HG03064 (cell line): ENCODE measurements around the gene NEDD8.
A peak's percentile ranks its signal among the peaks of the same experiment; 100 is the strongest.
"Not testable (repeated sequence)": the region's sequence is repeated elsewhere in the genome, so short reads cannot be mapped to it uniquely, and the experiment has no call there.

ENCODE experiments used
- ATAC-seq: cut with Tn5 transposase; IDR thresholded peaks from one replicate; pipeline ENCODE4 v1.9.1; 2021; ENCODE audit warnings: low read depth; ENCODE audit not compliant: unreplicated experiment

Gene NEDD8

DNA sequence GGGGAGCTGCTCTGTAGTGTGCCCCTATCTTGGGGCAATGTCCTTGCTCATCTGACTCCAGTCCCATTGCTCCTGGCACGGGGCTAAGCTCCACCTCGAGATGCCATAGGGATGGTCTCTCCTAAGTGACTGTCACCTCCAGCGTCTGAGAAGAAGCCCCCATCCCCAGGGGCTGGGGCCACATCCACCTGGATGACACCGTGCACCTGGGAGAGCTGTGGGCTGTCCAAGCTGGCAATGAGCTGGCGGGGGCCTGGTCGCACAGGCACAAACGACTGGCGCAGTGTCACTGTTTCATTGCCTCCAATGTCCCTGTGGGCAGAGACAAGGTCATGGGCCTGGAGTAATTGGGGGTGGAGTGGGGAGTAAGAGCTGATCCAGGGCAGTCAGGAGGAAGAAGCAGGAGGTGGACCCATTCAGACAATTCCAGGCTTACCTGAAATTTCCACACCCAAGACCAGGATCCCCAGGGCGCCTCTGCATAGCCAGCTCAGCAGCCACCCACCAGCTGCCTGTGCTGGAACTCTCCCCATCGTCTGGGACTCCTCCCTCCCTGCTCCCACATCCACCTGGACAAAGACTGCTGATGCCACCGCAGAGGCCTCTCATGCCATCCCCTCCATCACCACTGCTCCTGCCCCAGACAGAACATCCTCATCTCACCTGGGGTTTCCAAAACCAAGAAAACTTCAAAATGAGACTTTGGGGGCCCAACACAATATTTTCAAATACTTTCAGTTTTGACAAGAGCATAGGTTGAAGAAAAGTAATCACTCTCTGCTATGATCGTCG lies 17.3 kb upstream of the NEDD8 start:
- ATAC-seq: no peak

- no peak for ATAC-seq
Observed at GRCh38 chr14:24247422-24247821, 15.3 kb upstream of the NEDD8 start.

DNA sequence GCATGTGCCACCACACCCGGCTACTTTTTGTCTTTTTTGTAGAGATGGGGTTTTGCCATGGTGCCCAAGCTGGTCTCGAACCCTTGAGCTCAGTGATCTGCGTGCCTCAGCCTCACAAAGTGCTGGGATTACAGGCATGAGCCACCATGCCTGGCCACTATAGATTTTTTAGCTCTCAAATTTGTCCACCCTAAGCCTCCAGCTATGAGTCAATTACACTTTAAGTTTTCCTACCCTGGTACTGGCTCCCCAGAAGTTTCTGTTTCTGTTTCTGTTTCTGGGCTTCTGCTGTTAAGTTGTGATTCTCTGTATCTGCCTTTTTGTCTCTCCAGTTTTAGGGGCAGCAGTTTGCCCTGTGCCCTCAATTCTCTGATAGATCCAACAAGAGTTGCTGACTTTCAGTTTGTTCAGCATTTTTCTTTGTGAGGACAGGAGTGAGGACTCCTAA lies 14.6 kb upstream of the NEDD8 start:
- ATAC-seq: no peak

DNA sequence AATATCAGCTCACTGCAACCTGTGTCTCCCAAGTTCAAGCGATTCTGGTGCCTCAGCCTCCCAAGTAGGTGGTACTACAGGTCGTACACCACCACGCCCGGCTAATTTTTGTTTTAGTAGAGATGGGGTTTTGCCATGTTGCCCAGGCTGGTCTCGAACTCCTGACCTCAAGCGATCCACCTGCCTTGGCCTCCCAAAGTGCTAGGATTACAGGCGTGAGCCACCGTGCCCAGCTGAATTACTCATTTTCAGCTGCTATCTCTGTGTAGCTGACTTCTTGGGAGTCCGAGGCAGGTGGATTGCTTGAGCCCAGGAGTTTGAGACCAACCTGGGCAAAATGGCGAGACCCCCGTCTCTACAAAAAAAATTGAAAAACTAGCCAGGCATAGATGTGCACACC lies 13.2 kb upstream of the NEDD8 start:
- not testable (repeated sequence) for ATAC-seq

DNA sequence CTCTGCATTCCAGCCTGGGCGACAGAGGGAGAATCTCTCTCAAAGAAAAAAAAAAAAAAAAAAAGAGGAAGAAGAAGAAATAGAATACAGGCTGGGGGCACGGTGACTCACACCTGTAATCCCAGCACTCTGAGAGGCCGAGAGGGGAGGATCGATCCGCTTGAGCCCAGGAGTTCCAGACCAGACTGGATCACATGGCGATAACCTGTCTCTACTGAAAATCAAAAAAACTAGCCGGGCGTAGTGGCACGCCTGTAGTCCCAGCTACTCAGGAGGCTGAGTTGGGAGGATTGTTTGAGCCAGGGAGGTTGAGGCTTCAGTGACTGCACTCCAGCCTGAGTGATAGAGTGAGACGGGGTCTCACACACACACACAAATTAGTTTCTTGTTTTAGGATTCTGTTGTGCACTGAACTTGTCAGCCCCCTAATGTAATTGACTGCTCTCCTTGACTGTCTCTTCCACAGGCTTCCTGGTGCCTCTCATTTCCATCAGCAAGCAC lies 11.2 kb upstream of the NEDD8 start:
- ATAC-seq: no peak

- peak; percentile 78 for ATAC-seq
Observed at GRCh38 chr14:24241829-24242443, 9.8 kb upstream of the NEDD8 start.

DNA sequence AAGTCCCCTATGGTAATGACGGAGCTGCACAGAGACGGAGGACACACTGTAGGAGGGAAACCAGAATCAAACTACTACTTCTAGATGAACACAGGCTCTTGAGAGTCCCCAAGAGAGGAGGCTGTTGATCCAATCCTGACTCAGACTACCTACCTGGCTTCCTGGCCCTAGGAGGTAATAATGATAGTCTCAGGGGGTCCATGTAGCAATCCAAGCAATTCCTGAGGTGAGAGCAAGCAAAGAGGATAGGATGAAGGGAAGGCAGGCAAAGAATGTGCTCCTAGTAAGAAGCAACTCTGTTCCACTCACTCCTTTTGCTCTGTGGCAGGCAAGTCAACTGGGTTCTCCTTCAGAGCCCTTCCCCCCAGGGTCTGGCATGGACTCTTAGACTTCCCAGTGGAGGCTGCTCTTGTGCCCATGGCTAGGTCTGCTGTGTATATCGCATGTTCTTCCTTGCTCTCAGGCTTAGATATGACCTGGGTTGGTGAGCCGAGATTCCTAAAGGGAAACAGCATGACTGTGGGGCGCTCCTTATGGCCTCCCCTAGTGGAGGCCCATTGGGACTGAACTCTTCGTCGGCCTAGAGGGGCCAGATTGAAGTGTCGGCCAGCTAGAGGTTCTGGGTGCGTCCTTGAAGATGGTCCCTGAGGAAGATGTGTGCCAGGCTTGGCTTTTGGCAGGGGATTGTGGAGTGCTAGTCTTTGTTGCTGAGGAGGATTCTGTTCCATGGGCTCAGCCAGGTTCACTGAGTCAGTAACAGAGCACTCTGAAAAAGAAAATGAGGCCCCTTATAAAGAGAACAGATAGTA lies 8.1 kb upstream of the NEDD8 start:
- no peak for ATAC-seq

- no peak for ATAC-seq
Observed at GRCh38 chr14:24238527-24239037, 6.4 kb upstream of the NEDD8 start.

- no peak for ATAC-seq
Observed at GRCh38 chr14:24238123-24238522, 6.0 kb upstream of the NEDD8 start.

GRCh38 chr14:24237463-24237955 lies 5.3 kb upstream of the NEDD8 start:
- no peak for ATAC-seq

DNA sequence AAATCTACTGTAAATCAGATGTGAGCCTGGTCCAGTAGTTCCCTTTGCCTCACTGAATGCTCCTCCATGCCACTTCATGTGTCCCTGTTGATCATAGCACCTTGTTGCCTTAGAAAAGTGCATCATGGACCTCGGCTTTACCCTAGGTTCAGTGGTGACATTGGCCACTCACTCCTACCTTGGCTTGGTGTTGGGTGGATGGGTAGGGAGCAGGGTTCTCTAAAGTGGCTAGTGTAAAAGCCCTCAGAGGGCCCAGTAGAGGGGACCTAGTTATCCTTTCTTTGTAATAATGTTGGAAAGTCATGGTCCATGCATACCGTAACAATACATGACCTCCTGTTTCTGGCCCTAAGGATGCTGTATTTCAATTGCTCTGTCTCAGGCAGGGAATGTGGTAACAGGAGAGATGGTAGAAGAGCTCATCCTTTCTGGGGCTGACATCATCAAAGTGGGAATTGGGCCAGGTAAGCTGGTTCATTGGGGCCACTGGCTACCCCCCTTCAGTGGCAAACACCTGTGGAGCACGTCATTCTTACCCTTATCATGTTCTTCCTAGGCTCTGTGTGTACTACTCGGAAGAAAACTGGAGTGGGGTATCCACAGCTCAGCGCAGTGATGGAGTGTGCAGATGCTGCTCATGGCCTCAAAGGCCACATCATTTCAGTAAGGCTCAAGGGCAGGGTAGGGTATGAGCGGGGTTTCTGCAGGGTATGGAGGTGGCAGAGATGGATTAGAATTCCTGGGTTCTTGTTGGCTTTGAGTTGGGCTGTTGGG lies 4.7 kb upstream of the NEDD8 start:
- no peak for ATAC-seq

DNA sequence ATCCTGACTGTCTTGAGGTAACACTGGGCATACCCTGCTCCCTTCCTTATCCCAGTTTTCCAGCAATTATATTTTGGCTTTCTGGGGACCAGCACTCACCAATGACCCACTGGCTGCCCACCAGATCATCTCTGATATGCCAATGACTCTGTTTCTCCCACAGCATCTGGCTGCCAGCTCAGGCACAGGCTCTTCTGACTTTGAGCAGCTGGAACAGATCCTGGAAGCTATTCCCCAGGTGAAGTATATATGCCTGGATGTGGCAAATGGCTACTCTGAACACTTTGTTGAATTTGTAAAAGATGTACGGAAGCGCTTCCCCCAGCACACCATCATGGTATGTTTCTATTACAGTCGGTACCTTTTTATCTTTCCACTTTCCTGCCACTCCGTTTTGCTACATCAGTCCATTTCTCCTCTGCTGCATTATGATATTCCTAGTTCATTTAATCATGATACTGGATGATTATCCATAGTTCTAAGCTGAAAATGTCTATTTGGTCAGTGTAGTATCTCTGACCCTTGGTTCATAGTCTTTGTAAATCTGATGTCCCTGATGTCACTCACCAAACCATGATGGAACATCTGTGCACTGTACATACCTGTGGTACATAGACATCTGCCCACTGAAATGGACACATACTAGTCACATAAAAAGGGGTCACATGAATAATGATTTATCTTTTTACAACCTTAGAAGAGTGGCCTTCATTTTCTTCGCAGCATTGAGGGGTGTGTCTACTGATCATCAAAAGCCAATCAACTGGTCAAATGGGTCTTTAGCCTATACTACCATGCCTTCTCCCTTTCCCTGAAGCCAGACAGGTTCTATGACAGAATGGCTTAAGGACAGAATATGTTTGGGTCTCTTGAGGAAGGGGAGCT lies 3.9 kb upstream of the NEDD8 start:
- no peak for ATAC-seq

- ATAC-seq: no peak
Observed at GRCh38 chr14:24234095-24235005, 2.2 kb upstream of the NEDD8 start.

GRCh38 chr14:24233538-24233866 lies 1.3 kb upstream of the NEDD8 start:
- ATAC-seq: no peak

DNA sequence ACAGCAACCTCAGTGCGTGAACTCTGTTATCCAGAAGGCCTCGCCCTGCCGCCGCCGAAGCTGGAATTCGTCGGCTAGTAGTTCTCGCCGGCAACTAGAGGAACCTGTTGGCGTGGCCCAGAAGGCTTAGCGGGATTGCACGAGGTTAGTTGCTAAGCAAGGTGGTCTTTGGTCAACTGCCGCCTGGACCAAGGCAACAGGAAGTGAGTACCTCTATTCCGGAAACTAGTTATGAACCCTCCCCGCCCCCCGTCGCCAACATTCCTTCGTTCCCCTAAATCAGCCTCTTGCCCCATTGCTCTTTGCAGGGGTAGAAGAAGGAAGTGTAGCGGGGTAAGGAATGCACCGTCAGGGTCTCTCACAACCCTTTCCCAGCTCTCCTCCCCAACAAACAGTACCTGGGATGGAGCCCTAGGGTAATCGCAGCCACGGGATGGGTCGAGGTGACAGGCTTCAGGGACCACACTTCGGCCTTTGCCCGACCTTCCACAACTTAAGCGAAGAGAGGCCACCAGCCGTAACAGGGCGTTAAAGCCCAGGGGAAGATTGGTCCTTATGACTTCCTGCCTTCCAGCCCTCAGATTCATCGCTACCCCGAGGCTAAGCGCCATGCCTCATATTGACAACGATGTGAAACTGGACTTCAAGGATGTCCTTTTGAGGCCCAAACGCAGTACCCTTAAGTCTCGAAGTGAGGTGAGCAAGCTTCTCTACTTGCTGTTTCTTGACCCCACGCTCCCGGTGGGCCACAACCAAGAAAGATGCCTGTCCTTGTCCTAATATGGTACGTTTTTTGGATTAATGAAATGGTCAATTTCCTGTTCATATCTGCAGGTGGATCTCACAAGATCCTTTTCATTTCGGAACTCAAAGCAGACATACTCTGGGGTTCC lies 724 bp upstream of the NEDD8 start, which contains the start of gene GMPR2:
Gene GMPR2 (plus strand): TSS at position 285 of the 893 bp plus-strand sequence. CDS start 325 bp downstream, at position 610.
- ATAC-seq: peak; percentile 55

DNA sequence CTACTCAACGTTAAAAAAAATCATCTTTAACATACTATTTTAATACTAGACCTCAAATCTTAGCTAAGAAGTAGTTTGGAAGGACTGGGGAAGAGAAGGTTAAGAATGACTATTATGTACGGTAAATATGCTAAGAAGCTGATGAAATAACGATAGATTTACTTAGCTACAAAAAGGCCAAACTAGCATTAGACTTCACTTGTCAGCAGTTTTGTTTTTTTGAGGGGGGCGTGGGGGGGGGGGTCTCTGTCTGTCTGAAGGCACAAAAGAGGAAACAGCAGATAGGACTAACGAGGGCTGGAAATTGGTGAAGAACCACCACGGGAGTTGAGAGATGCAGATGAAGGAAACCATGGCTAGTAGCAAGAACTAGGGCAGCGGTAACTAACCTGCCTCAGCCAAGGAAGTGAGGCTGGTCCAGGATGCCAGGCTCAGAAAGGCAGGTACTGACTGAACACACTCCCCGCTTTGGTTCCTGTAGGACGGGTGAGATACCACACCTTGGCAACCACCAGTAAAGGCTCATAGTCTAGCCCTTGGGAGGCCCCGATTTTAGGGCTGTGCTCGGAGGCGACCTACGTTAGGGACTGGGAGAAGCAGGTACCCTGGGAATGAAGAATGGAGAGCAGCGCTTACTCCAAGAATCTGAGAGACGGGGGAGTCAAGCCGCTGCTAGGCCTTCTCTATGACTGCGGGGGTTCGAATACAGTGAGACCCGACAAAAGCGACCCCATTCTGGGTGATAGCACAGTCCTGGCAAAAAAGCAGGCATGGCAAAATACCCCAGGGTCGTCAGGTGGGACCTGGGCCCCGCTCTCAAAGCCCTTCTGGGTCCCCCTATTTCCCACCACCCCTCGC lies 675 bp downstream of the NEDD8 start:
- ATAC-seq: no peak
